Measurements from ENCODE around the gene BTBD17.

GRCh38 chr17:74392848-74393247, 31.2 kb upstream of the BTBD17 start:
- TF ChIP-seq EZH2 (IDR thresholded peaks at IDR 0.05) = no peak
- no peak for TF ChIP-seq SRF (IDR thresholded peaks at IDR 0.05; ENCODE audit: low read depth)
- no peak for TF ChIP-seq POLR2A (IDR thresholded peaks at IDR 0.05; ENCODE audit: borderline replicate concordance, extremely low read depth, insufficient read depth, insufficient read length)
- TF ChIP-seq CTCF (IDR thresholded peaks at IDR 0.05 in 2 of 3, conservative IDR thresholded peaks at IDR 0.05 in 1 of 3; ENCODE audit: borderline replicate concordance in 1 of 3, insufficient read depth in 1 of 3, low read depth in 2 of 3, low read length in 2 of 3) = no peak
- TF ChIP-seq SP1 (IDR thresholded peaks at IDR 0.05; ENCODE audit: low read depth) = no peak
- TF ChIP-seq TCF7L2 (IDR thresholded peaks at IDR 0.05; ENCODE audit: borderline replicate concordance, extremely low read depth, insufficient read depth, insufficient read length) = no peak
- TF ChIP-seq CBX3 (IDR thresholded peaks at IDR 0.05; ENCODE audit: low read depth) = no peak
- no peak for TF ChIP-seq EGR1 (IDR thresholded peaks at IDR 0.05; ENCODE audit: low read depth)
- no peak for TF ChIP-seq ATF3 (IDR thresholded peaks at IDR 0.05)
- TF ChIP-seq JUND (IDR thresholded peaks at IDR 0.05) = no peak
- no peak for TF ChIP-seq EZH2phosphoT487 (IDR thresholded peaks at IDR 0.05; ENCODE audit: borderline replicate concordance)

Data from HCT116 (cell line).